GM19023 (cell line): ENCODE results near the gene CUL1.
A peak's percentile ranks its signal among the peaks of the same experiment; 100 is the strongest.
"Not testable (repeated sequence)": the region's sequence is repeated elsewhere in the genome, so short reads cannot be mapped to it uniquely, and the experiment has no call there.

Experiments
- ATAC-seq: cut with Tn5 transposase; IDR thresholded peaks from one replicate; pipeline ENCODE4 v1.9.1; 2021; ENCODE audit warnings: mild to moderate bottlenecking, moderate library complexity; ENCODE audit not compliant: unreplicated experiment

Gene CUL1

GRCh38 chr7:148696787-148697186, 1.9 kb upstream of the CUL1 start:
- no peak for ATAC-seq

GRCh38 chr7:148697256-148698006, 1.3 kb upstream of the CUL1 start:
- no peak for ATAC-seq

GRCh38 chr7:148698007-148698396, 701 bp upstream of the CUL1 start:
- peak; percentile 9 for ATAC-seq

- ATAC-seq, result peak; percentile 34
These were observed 500 bp downstream of the CUL1 start for GRCh38 chr7:148699024-148699781.

GRCh38 chr7:148699782-148700629, 1.3 kb downstream of the CUL1 start:
- peak; percentile 33 for ATAC-seq

GRCh38 chr7:148700661-148701064, 2.0 kb downstream of the CUL1 start:
- ATAC-seq, result no peak

- ATAC-seq, result no peak
These were observed 2.7 kb downstream of the CUL1 start for GRCh38 chr7:148701414-148701813.

- ATAC-seq, result no peak
These were observed 4.4 kb downstream of the CUL1 start for GRCh38 chr7:148702876-148703670.

GRCh38 chr7:148703671-148703962, 4.9 kb downstream of the CUL1 start:
- not testable (repeated sequence) for ATAC-seq

- ATAC-seq, result no peak
These were observed 5.5 kb downstream of the CUL1 start for GRCh38 chr7:148704189-148704588.

- ATAC-seq, result no peak
These were observed 6.3 kb downstream of the CUL1 start for GRCh38 chr7:148704970-148705369.

GRCh38 chr7:148706368-148706767, 7.7 kb downstream of the CUL1 start:
- no peak for ATAC-seq

GRCh38 chr7:148708026-148708885, 9.6 kb downstream of the CUL1 start:
- no peak for ATAC-seq

- no peak for ATAC-seq
These were observed 10.3 kb downstream of the CUL1 start for GRCh38 chr7:148709014-148709413.

GRCh38 chr7:148710426-148710825, 11.7 kb downstream of the CUL1 start:
- ATAC-seq, result not testable (repeated sequence)

- no peak for ATAC-seq
These were observed 12.7 kb downstream of the CUL1 start for GRCh38 chr7:148711191-148712102.

GRCh38 chr7:148712678-148713329, 14.1 kb downstream of the CUL1 start:
- peak; percentile 52 for ATAC-seq

GRCh38 chr7:148714498-148714897, 15.8 kb downstream of the CUL1 start:
- ATAC-seq, result no peak
